G401 (cell line): Measurements from ENCODE around the gene LMTK3. TPM values are rescaled to one million over a fixed set of nuclear protein-coding genes. Genes with fewer than 3 reads are reported as not detected.
"Not testable (repeated sequence)": the region's sequence is repeated elsewhere in the genome, so short reads cannot be mapped to it uniquely, and the experiment has no call there.

Experiments used
- DNase-seq: peaks from one replicate; pipeline ENCODE4 v3.0.0-alpha.2; 2015; ENCODE audit warnings: low spot score
- in situ Hi-C: cut with HindIII; loops from 2 replicates; pipeline ENCODE4 v1.10.0; 2016; ENCODE audit warnings: low sequenced_read_pairs, mixed read lengths
- total RNA-seq: library from RNA; depleted of rRNA; stranded (reverse); fragments of >200 nt; shearing (Covaris generic); gene quantifications from 2 replicates; pipeline ENCODE4 v1.2.3, GENCODE V29; 2014

LMTK3 gene
- total RNA-seq, 1 experiment from 2014 or later, result 12.5 TPM

- DNase-seq, result no peak
- in situ Hi-C loops, result no loop called here
Measured at GRCh38 chr19:48491793-48492123, 19.9 kb downstream of the LMTK3 start.

- no peak for DNase-seq
- in situ Hi-C loops, result no loop called here
Measured at GRCh38 chr19:48490981-48491792, 20.4 kb downstream of the LMTK3 start.

- in situ Hi-C loops, result no loop called here
- DNase-seq, result peak; percentile 71
Measured at GRCh38 chr19:48489608-48490216, 21.9 kb downstream of the LMTK3 start.

- DNase-seq, in situ Hi-C loops: not testable (repeated sequence)
Measured at GRCh38 chr19:48488478-48488877, 23.2 kb downstream of the LMTK3 start.

- peak; percentile 81 for DNase-seq
- in situ Hi-C loops, result no loop called here
Measured at GRCh38 chr19:48487948-48488347, 23.7 kb downstream of the LMTK3 start.

- in situ Hi-C loops, result no loop called here
- no peak for DNase-seq
Measured at GRCh38 chr19:48487544-48487943, 24.1 kb downstream of the LMTK3 start.

GRCh38 chr19:48486706-48487105 is 24.9 kb downstream of the LMTK3 start:
- DNase-seq, in situ Hi-C loops: not testable (repeated sequence)

- in situ Hi-C loops, result no loop called here
- no peak for DNase-seq
Measured at GRCh38 chr19:48484931-48485612, 26.6 kb downstream of the LMTK3 start.

- no peak for DNase-seq
- in situ Hi-C loops, result no loop called here
Measured at GRCh38 chr19:48484247-48484893, 27.3 kb downstream of the LMTK3 start.

- in situ Hi-C loops, result no loop called here
- no peak for DNase-seq
Measured at GRCh38 chr19:48483301-48483700, 28.3 kb downstream of the LMTK3 start.

GRCh38 chr19:48481846-48482639 is 29.6 kb downstream of the LMTK3 start:
- no peak for DNase-seq
- in situ Hi-C loops, result no loop called here

GRCh38 chr19:48480558-48481500 is 30.8 kb downstream of the LMTK3 start:
- in situ Hi-C loops, result no loop called here
- DNase-seq, result peak; percentile 79

- peak; percentile 82 for DNase-seq
- in situ Hi-C loops, result no loop called here
Measured at GRCh38 chr19:48480183-48480557, 31.5 kb downstream of the LMTK3 start.

- no peak for DNase-seq
- in situ Hi-C loops, result no loop called here
Measured at GRCh38 chr19:48479686-48480085, 31.9 kb downstream of the LMTK3 start.

GRCh38 chr19:48478339-48479256 is 33.0 kb downstream of the LMTK3 start:
- DNase-seq, result no peak

GRCh38 chr19:48477698-48478338 is 33.8 kb downstream of the LMTK3 start:
- in situ Hi-C loops, result no loop called here
- DNase-seq, result no peak

More at GRCh38 chr19:48478339-48479256, 33.0 kb downstream of the LMTK3 start:
- in situ Hi-C loops, result no loop called here
